Effector memory CD8-positive, alpha-beta T cell (primary cell): Measurements from ENCODE around the gene ASB17.

ENCODE experiments used
- ATAC-seq: fragments of 150-1000 bp; cut with Tn5 transposase; replicated peaks from 2 replicates; pipeline ENCODE4 v1.10.0; 2021; ENCODE audit warnings: mild to moderate bottlenecking, moderate library complexity
- DNase-seq, 3 experiments: peaks; one replicate each; pipeline ENCODE4 v3.0.0; 2021
- H3K27ac Mint-ChIP-seq, 2 donors: one replicate each; pipeline ENCODE4 v1.8.0; 2022; ENCODE audit warnings: mild to moderate bottlenecking in 2 of 2, mixed read lengths in 2 of 2, moderate library complexity in 2 of 2
- H3K27me3 Mint-ChIP-seq, 2 donors: one replicate each; pipeline ENCODE4 v1.8.0; 2022; ENCODE audit warnings: mixed read lengths in 2 of 2
- H3K36me3 Mint-ChIP-seq: one replicate; pipeline ENCODE4 v1.8.0; 2022; ENCODE audit warnings: mild to moderate bottlenecking, moderate library complexity, mixed read lengths; ENCODE audit not compliant: insufficient read depth
- H3K4me1 Mint-ChIP-seq, 2 donors: one replicate each; pipeline ENCODE4 v1.8.0; 2022; ENCODE audit warnings: low read depth in 2 of 2, mixed read lengths in 2 of 2
- H3K4me3 Mint-ChIP-seq, 2 donors: one replicate each; pipeline ENCODE4 v1.8.0; 2022; ENCODE audit warnings: mild to moderate bottlenecking in 2 of 2, mixed read lengths in 2 of 2, moderate library complexity in 2 of 2
- H3K9me3 Mint-ChIP-seq, 2 donors: one replicate each; pipeline ENCODE4 v1.8.0; 2022; ENCODE audit warnings: mixed read lengths in 2 of 2

ASB17 gene

DNA sequence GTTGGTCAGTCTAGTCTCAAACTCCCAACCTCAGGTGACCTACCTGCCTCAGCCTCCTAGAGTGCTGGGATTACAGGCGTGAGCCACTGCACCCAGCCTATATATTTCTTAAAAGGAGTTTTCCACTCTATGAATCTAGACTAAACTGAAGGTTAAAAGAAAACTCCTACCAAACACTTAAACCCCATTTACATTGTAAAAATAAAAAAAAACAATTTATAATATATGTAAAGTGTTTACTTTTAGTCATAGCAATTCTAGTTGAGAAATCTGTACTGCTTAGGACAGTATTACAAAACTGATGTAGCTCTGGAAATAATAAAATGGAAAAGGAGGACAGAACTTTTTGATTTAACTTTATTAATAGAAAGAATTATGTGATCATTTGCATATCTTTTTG, 9.5 kb downstream of the ASB17 start:
- Mint-ChIP-seq H3K4me3 (no peak overlapping the region), H3K27ac (no peak overlapping the region), H3K27me3 (peaks cover 0 to 8% of the 10 kb centered on the region in 2 donors), H3K9me3 (peaks cover 0 to 3% of the 10 kb centered on the region in 2 donors), H3K36me3 (no peaks in the 10 kb centered on the region), H3K4me1 (no peaks in the 10 kb centered on the region)
- ATAC-seq (no peak), DNase-seq (no peak)

DNA sequence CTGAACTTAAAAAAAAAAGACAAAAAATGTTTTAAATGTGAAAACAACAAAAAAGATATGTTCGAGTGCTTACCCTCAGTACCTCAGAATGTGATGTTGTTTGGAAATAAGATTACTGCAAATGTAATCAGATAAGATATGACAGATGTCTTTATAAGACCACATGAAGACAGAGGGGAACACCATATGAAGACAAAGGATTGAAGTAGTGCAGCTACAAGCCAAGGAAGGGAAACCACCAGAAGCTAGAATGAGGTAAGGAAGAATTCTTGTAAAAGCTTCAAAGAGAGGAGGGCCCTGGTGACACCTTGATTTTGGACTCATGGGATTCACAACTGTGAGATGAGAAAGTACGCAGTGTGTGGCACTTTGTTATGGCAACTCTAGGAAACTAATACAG, 15.4 kb downstream of the ASB17 start:
- Mint-ChIP-seq H3K9me3 (no peaks in the 10 kb centered on the region), H3K27ac (no peak overlapping the region), H3K36me3 (no peaks in the 10 kb centered on the region), H3K4me3 (no peak overlapping the region), H3K27me3 (peaks cover 0 to 23% of the 10 kb centered on the region in 2 donors), H3K4me1 (no peaks in the 10 kb centered on the region)
- ATAC-seq = no peak
- no peak for DNase-seq

DNA sequence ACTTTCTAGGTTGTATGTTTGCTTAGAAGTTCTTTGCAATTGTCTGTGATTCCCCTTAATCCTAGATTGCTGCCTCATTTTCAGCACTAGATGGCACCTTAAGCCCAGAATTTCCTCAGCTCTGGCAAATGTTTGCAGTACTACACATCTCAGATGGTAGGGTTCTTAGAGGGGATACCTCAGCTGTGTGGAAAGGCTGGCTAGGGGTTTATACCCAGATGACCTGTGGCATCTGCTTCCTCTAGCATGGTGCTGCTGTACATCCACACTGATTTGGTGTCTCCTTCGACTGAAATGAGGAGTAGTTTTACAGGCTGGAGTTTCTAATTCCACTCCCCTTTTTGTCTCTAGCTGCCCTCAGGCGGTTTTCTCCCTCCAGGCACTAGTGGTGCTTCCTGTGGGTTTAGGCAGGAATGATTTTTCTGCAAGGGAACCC, 23.5 kb downstream of the ASB17 start:
- no peak overlapping the region for H3K27ac Mint-ChIP-seq
- no peak overlapping the region for H3K4me3 Mint-ChIP-seq
- H3K27me3 Mint-ChIP-seq = peaks cover 0 to 12% of the 10 kb centered on the region in 2 donors
- no peaks in the 10 kb centered on the region for H3K4me1 Mint-ChIP-seq
- H3K36me3 Mint-ChIP-seq = peaks cover under 1% of the 10 kb centered on the region
- H3K9me3 Mint-ChIP-seq = peaks cover 0 to 4% of the 10 kb centered on the region in 2 donors
- DNase-seq (no peak), ATAC-seq (no peak)

DNA sequence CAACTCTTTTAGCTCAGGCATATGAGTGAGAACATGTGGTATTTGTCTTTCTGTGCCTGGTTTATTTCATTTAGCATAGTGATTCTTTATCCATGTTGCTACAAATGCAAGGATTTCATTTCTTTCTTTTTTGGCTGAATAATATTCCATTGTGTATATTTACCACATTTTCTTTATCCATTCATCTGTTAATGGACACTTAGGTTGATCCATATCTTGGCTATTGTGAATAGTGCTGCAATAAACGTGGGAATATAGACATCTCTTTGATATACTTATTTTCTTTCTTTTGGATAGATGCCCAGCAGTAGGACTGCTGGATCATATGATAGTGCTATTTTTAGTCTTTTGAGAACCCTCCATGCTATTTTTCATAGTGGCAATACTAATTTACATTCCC, 30.8 kb downstream of the ASB17 start:
- Mint-ChIP-seq H3K4me3 (no peak overlapping the region), H3K27me3 (no peaks in the 10 kb centered on the region), H3K9me3 (no peaks in the 10 kb centered on the region), H3K4me1 (no peaks in the 10 kb centered on the region), H3K27ac (no peak overlapping the region), H3K36me3 (peaks cover 4% of the 10 kb centered on the region)
- no peak for ATAC-seq
- DNase-seq = no peak

DNA sequence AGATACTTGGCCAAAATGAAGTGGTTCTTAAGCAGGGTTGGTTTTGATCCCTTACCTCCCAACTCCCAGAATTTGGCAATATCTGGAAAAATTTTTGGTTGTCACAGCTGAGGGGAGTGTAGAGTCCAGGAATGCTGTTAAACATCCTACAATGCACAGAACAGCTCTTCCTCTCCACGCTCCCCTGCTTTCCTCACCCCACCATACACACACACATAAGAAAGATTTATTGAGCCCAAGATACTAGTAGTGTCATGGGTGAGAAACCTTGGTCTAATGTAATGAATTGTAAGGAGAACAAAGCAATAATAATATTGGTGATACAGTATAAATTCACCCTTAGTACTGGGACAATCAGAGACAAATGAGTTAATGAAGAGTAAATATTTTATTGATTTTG, 47.8 kb downstream of the ASB17 start:
- Mint-ChIP-seq H3K27me3 (no peaks in the 10 kb centered on the region), H3K4me3 (no peak overlapping the region), H3K4me1 (no peaks in the 10 kb centered on the region), H3K27ac (no peak overlapping the region), H3K9me3 (no peaks in the 10 kb centered on the region), H3K36me3 (no peaks in the 10 kb centered on the region)
- ATAC-seq = no peak
- no peak for DNase-seq

DNA sequence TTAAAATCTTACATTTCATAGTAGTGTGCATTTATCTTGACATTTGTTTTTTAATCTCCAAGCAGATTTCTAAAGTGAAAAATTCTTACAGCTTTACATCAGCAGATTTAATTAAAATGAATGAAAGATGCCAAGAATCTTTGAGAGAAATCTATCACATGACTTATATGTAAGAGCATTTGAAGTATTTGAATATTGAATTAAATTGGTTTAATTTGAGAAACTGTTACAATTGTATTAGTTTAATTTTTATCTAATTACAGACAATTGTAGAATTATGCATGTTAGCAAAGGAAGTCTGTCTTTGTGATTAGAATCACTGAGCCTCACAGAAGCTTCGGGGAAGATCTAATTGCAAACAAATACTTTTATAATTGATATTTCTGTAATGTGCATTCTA, 52.2 kb downstream of the ASB17 start:
- ATAC-seq (no peak), DNase-seq (no peak)
- H3K9me3 Mint-ChIP-seq = no peaks in the 10 kb centered on the region
- no peaks in the 10 kb centered on the region for H3K36me3 Mint-ChIP-seq
- no peaks in the 10 kb centered on the region for H3K27me3 Mint-ChIP-seq
- no peaks in the 10 kb centered on the region for H3K4me1 Mint-ChIP-seq
- H3K4me3 Mint-ChIP-seq = no peak overlapping the region
- H3K27ac Mint-ChIP-seq = no peak overlapping the region

DNA sequence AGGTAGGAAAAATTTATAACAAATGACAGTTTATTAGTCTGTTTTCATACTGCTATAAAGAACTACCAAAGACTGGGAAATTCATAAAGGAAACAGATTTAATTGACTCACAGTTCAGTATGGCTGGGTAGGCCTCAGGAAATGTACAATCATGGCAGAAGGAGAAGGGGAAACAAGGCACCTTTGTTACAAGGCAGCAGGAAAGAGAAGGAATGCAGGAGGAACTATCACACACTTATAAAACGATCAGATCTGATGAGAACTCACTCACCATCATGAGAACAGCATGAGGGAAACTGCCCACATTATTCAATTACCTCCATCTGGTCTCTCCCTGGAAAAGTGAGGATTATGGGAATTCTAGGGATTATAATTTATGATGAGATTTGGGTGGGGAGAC, 61.3 kb downstream of the ASB17 start:
- H3K27ac Mint-ChIP-seq = no peak overlapping the region

More for the DNA sequence above, 61.3 kb downstream of the ASB17 start:
- H3K27me3 Mint-ChIP-seq = peaks cover 6 to 11% of the 10 kb centered on the region in 2 donors
- no peak overlapping the region for H3K4me3 Mint-ChIP-seq
- H3K9me3 Mint-ChIP-seq = no peaks in the 10 kb centered on the region
- no peaks in the 10 kb centered on the region for H3K4me1 Mint-ChIP-seq
- DNase-seq (no peak), ATAC-seq (no peak)
- no peaks in the 10 kb centered on the region for H3K36me3 Mint-ChIP-seq
